GM18502 (cell line): ENCODE data around the gene SHISA7.

Experiments used
- ATAC-seq: cut with Tn5 transposase; IDR thresholded peaks from one replicate; pipeline ENCODE4 v1.9.1; 2021; ENCODE audit warnings: mild to moderate bottlenecking; ENCODE audit not compliant: unreplicated experiment, poor library complexity

Gene SHISA7

DNA sequence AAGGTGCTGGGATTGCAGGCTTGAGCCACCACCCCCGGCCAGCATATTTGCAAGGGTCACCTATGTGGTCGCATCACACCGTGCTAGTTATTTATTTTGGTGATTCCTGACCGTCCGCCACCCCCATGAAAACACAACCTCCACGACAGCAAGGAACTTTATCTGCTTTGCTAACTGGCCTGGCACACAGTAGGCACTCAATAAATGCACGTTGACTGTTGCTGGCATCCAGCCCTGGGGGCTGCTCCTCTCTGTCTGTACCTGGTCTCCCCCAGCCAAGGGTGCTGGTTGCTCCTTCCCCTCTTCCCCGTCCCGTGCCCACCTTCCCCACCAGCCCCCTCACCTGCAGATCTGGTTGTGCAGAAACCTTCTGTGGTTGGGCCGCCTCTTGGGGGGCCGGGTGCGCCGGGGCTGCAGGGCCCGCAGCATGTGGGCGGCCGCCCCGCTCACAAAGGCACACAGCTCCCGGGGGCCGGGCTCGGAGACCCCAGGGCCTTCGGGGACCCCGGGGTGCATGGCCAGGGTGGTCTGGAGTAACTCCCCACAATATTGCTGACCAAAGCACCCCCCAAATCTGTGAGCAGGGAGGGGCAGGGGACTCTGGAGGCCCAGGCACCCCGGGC, 21.1 kb upstream of the SHISA7 start:
- ATAC-seq, result no peak

DNA sequence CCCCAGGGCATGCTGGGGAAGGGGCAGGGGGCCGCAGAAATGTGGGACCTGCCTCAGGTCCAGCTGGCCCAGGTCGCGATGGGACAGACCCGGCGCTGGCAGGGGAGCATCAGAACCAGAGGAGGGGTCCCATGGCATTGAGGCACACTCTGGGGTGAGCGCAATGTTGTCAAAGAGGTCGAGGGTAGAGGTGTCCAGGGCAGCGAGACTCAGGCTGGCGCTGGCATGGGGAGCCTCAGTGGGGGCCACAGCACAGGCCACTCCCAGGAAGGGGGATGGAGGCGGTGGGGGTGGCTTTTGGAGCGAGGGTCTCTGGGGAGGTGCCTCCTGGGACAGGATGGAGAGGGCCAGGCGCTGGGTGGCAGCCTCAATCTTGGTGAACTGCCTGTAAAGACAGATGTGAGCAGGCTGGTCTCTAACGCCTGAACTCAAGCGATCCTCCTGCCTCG, 20.5 kb upstream of the SHISA7 start:
- ATAC-seq, result no peak

DNA sequence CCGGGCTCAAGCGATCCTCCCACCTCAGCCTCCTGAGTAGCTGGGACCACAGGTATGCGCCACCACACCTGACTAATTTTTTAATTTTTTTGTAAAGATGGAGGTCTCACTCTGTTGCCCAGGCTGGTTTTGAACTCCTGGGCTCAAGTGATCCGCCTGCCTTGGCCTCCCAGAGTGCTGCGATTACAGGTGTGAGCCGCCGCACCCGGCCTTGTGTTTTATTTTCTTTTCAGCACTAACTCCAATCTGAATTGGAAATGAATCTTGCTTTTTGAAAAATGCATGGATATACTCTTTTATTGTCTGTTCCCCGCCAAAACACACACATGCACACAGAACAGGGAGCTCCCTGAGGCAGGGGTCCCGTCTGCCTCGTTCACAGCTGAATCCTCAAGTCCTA, 19.6 kb upstream of the SHISA7 start:
- no peak for ATAC-seq

GRCh38 chr19:55461974-55462626, 19.0 kb upstream of the SHISA7 start:
- ATAC-seq, result no peak

DNA sequence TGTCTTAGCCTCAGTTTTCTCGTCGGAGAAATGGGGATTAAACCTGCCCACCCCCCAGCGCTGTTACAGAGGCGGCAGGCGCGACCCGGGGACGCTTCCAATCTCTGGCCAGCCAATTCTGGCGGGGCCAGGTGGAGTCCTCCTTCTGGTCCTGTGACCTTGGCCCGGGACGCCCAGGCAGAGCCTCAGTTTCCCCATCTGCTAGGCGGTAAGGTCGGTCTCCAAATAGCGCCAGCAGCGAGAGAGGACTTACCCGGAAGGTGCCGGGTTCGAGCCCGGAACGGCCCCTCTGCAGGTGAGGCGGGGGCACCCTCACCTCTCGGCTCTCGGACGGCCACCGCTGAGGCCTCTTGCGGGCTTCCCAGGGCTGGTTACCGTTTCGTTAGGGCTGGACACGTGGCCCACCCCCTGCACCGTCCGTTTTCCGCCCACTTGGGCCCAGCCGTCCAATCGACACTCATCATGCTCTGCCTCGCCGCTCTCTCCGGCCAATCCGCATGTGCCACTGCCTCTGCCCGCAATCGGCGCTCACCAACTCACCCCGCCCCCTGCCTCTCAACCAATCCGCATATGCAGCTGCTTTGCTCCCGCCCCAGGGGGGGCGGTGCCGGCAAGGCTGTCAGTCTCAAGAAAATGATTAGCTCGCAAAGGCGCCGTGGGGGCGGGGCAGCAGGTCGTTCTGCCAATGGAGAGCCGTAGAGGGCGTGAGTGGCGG, 18.3 kb upstream of the SHISA7 start, which contains the start of gene ISOC2:
Gene ISOC2, minus strand, starts transcription at position 384 of the 715 bp plus-strand sequence. CDS start 5,156 bp downstream, outside the sequence.
- peak; percentile 94 for ATAC-seq

GRCh38 chr19:55460670-55461258, 17.7 kb upstream of the SHISA7 start:
- ATAC-seq, result no peak

DNA sequence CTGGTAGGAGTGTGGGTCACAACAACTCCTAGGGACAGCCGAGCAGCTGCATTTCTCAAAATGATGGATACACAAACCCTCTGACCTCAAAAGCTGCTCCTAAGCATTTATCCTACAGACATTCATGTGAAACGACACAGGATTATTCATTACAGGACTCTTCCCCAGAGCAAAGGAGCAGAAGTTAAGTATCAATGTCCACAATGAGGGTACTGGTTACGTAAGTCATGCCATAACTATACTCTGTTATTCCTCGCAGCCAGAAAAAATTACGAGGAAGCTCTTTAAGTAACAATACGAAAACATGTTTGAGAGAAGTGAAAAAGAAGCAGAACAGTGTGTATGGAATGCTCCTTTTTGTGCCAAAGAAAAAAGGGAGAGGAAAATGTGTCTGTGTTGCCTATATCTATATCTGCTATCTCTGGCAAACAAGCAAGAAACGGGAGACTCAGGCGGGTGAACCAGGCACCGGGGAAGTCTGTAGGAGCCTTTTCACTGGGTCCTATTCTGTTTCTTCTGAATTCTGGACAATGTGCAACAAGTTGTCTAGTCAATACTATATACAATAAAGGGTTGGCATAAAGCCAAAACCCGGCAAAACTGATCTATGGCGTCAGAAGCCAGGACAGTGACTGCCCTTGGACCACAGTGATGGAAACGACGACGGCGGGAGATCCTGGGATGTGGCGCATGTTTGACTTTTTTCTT, 17.0 kb upstream of the SHISA7 start:
- no peak for ATAC-seq

- no peak for ATAC-seq
Measured at GRCh38 chr19:55459551-55459949, 16.4 kb upstream of the SHISA7 start.

DNA sequence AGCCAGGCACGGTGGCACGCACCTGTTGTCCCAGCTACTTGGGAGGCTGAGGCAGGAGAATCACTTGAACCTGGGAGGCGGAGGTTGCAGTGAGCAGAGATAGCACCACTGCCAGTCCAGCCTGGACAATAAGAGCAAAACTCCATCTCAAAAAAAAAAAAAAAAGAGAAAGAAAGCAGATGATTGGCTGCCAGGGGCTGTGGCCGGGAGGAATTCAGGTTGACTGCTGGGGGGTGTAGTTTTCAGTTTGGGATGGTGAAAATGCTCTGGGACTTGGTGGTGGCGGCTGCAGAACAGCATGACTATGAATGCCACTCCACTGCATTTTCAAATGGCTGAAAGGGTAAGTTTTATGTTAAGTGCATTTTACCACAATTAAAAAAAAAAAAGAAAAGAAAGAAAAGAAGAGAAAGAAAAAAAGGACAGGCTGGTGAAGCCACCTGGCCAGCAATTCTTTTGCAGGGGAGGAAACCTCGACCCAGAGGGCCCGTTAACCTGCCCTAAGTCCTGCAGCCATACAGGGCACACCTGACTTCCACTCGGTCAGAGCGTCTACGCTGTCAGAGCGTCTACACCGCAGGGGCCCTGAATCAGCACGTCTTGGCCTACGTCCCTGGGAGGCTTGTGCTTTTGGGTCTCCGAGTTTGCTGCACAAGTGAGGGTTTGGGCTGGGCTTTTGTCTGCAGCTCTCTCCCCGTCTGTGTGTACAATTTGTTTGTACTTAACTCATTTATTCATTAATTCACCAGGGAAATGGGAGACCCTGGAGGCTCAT, 14.8 kb upstream of the SHISA7 start:
- no peak for ATAC-seq

DNA sequence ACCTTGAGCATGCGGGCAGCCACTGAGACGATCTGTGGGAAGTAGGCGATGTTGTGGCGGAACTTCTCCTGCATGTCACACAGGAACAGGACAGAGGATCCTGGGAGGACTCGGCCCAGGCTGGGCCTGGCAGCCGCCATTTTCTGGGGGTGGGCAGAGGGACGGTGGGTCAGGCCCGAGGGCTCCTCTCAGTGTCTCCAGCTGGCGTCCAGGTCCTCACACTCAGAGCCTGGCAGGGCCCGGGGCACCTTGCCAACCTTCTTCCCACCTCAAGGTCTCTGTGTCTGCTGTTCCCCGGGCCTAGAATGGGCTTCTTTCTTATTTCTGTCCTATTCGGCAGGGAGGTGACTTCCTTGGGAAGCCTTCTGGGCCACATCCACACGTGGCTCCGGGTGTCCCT, 13.2 kb upstream of the SHISA7 start:
- no peak for ATAC-seq

DNA sequence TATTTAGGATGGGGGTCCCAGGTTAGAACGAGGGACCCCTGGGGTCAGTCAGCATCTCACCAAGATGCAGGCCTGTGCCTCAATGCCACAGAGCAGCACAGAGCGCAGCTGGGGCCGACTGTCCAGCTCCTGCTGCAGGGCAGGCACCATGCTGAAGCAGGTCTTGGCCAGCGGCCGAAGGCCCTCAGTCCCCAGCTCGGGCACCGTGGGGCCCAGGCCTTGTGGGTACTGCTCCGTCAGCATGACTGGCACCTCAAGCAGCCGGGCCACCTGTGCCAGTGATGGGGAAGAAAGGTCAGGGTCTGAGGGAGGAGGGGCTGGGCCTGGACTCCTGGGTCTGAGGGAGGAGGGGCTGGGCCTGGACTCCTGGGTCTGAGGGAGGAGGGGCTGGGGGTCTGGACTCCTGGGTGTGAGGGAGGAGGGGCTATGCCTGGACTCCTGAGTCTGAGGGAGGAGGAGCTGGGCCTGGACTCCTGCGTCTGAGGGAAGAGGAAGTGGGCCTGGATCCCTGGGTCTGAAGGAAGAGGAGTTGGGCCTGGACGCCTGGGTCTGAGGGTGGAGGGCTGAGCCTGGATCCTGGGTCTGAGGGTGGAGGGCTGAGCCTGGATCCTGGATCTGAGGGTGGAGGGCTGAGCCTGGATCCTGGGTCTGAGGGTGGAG, 12.6 kb upstream of the SHISA7 start:
- ATAC-seq, result no peak

DNA sequence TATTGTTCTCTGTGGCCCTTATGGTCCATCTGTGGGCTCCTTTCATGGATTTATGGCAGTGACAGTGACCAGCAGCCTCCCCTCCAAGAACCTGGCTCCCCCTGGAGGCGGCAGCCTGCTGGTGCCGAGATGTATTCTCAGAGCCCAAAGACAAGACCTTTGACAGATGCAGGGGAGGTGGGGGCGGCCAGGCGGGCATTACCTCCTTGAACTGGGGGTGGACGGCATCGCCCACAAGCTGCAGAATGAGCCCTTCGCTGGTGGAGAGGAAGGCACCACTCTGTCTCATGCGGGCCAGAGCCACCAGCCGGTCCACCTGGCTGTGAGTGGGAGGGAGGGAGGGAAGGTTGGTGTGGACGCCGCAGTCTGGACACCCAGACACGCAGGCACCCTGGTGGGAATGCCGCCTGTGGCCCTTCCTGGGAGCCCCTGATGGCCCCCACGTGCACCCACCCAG, 11.7 kb upstream of the SHISA7 start:
- no peak for ATAC-seq

DNA sequence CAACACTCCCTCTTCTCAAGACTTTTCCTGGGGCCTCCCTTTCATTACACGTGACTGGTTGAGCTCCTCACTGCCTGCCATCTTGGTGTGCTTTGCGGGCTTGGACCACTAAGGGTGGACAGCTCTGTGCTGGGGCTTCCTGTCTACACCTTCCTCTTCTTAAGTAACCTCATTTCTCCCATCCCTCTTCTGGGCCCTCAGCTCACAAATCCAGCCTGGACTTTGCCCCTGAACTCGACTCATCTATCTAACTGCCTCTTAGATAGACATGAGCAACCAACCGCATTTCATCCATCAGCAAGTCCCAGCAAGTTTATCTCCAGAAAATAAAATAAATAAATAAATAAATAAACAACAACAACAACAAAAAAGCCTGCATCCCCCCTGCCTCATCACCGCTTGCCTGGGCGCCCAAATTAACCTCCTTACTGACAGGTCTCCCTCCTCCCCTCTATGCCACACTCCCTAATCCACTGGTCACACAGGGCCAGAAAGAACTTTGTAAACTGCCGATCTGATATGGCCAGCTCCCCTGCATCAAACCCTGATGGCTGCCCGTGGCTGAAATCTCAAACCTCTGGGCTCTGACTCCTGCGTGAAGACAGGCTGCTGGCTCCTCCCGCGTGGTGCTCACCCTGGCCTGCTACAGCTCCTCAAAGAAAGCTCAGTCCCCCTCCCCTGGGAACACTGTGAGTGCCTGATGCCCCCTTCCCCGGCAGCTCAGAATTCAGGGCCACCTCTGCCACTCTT, 10.6 kb upstream of the SHISA7 start:
- ATAC-seq, result no peak

DNA sequence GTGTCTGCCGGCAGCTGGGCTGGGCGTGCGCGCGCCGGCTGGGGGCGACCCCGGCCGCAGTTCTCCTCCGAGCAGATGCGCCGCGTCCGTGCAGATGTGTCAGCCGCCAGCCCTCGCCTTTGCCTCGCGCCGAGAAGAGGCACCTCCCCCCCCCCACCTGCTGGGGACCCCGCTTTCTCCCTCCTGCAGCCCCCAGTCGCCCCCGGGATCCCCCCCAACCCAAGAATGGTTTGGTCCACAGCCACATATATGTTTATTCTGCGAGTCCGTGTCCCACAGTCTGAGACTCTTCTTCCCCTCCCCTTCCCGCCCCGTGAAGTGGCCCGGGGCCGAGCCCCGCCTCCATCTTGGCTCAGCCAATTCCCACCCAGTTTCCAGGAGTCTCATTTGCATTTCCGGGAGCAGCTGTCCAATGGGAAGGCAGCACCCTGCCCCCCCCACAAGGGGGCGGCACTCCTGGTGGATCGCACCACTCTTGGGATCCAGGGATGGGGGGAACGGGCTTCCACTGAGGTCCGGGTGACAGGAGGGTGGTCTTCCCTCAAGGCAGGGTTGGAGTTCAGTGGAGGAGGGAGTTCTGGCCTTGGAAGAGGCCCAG, 9.7 kb upstream of the SHISA7 start:
- ATAC-seq, result no peak

GRCh38 chr19:55451965-55452748, 9.1 kb upstream of the SHISA7 start:
- ATAC-seq, result no peak

- ATAC-seq, result no peak
Measured at GRCh38 chr19:55451163-55451964, 8.3 kb upstream of the SHISA7 start.
